Tibial nerve (tissue), 4 donors: ENCODE measurements around the gene CFAP54. TPM values are rescaled to one million over a fixed set of nuclear protein-coding genes. Genes with fewer than 3 reads are reported as not detected.

Experiments used
- DNase-seq, 2 donors: peaks; one replicate each; pipeline ENCODE4 v3.0.0-alpha.2; 2019; ENCODE audit warnings: low spot score in 2 of 2
- H3K27ac ChIP-seq, 4 donors: fragments of 200-600 bp; sonication (generic) in 3 of 4; one replicate each; pipeline ENCODE4 v1.5.1; 2017 to 2019; ENCODE audit warnings: mild to moderate bottlenecking in 1 of 4
- H3K27me3 ChIP-seq, 2 donors: fragments of 200-600 bp; sonication (generic) in 1 of 2; one replicate each; pipeline versions ENCODE4 v1.5.1 to v1.6.0; 2017 to 2019
- H3K36me3 ChIP-seq, 3 donors: fragments of 200-600 bp; sonication (generic); one replicate each; pipeline ENCODE4 v1.5.1; 2018 to 2019
- H3K4me1 ChIP-seq, 4 donors: fragments of 200-600 bp; sonication (generic) in 3 of 4; one replicate each; pipeline ENCODE4 v1.5.1; 2017 to 2019
- H3K4me3 ChIP-seq, 4 donors: fragments of 200-600 bp; sonication (generic) in 3 of 4; one replicate each; pipeline ENCODE4 v1.5.1; 2017 to 2019; ENCODE audit warnings: mild to moderate bottlenecking in 1 of 4, moderate library complexity in 1 of 4
- H3K9me3 ChIP-seq, 4 donors: fragments of 200-600 bp; sonication (generic) in 3 of 4; one replicate each; pipeline ENCODE4 v1.5.1; 2017 to 2019
- EP300 ChIP-seq, 2 donors: sonication (generic); formaldehyde crosslinking; IDR thresholded peaks; one replicate each; pipeline ENCODE4 v1.6.1; 2017; ENCODE audit warnings: antibody characterized with exemption in 2 of 2, mild to moderate bottlenecking in 1 of 2
- POLR2A ChIP-seq, 2 donors: fragments of 450-650 bp; IDR thresholded peaks; one replicate each; pipeline ENCODE4 v1.6.1; 2017; ENCODE audit warnings: antibody characterized with exemption in 2 of 2, mild to moderate bottlenecking in 2 of 2, moderate library complexity in 2 of 2
- WGBS, 2 donors: methylation state at CpG; one replicate each; pipeline ENCODE4 v1.1.5; 2018; 5-methylcytosine and 5-hydroxymethylcytosine counted together
- total RNA-seq, 4 donors: library from RNA; depleted of rRNA; stranded (reverse); fragments of >200 nt; gene quantifications; one replicate each; pipeline ENCODE4 v1.1.0, GENCODE V29; 2016
- TF ChIP-seq, protein P1 (sequence below), 5 experiments: fragments of 200-600 bp in 3 of 5; fragments of 450-650 bp in 2 of 5; sonication (generic) in 3 of 5; IDR thresholded peaks; one replicate each; pipeline ENCODE4 v1.5.1; 2016 to 2019; ENCODE audit warnings: antibody characterized with exemption in 5 of 5, mild to moderate bottlenecking in 3 of 5, moderate library complexity in 2 of 5

CFAP54 gene
- total RNA-seq, 4 donors from 2014 or later = 0.87 to 6.7 (median 2.1) TPM

DNA sequence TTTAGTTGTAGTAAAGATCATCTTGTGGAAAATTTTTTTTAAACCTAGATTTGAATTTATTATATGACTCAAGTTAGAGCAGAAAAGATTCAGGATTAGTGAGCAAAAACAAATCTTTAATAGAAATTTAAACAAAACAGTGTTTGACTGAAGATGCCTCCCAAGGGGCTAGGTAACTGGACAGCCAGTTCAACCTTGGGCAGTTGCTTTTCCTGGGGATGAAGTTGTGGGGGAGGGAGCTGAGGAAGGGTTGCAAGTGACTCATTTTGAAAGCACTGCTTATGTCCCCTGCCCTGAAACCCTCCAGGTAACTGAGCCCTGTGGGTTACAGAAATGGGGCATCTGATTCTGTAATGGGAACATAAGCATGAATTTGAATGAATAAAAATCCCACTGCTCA, 13.1 kb downstream of the CFAP54 start:
- no peak for TF ChIP-seq POLR2A (IDR thresholded peaks at IDR 0.05)
- TF ChIP-seq EP300 (IDR thresholded peaks at IDR 0.05) = no peak
- TF ChIP-seq, protein P1, sequence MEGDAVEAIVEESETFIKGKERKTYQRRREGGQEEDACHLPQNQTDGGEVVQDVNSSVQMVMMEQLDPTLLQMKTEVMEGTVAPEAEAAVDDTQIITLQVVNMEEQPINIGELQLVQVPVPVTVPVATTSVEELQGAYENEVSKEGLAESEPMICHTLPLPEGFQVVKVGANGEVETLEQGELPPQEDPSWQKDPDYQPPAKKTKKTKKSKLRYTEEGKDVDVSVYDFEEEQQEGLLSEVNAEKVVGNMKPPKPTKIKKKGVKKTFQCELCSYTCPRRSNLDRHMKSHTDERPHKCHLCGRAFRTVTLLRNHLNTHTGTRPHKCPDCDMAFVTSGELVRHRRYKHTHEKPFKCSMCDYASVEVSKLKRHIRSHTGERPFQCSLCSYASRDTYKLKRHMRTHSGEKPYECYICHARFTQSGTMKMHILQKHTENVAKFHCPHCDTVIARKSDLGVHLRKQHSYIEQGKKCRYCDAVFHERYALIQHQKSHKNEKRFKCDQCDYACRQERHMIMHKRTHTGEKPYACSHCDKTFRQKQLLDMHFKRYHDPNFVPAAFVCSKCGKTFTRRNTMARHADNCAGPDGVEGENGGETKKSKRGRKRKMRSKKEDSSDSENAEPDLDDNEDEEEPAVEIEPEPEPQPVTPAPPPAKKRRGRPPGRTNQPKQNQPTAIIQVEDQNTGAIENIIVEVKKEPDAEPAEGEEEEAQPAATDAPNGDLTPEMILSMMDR (IDR thresholded peaks at IDR 0.05) = no peak
- no peaks in the 10 kb centered on the region for H3K9me3 ChIP-seq
- H3K27ac ChIP-seq = peak overlapping the region in 1 of 4 donors; percentile 57
- no peak overlapping the region for H3K4me3 ChIP-seq
- no peak for DNase-seq
- H3K4me1 ChIP-seq = peaks cover 0 to 15% (median 4%) of the 10 kb centered on the region in 4 donors
- no peaks in the 10 kb centered on the region for H3K36me3 ChIP-seq
- H3K27me3 ChIP-seq = no peaks in the 10 kb centered on the region

GRCh38 chr12:96502949-96503532, 13.7 kb downstream of the CFAP54 start:
- H3K4me3 ChIP-seq = no peak overlapping the region
- H3K36me3 ChIP-seq = no peaks in the 10 kb centered on the region
- H3K27me3 ChIP-seq = no peaks in the 10 kb centered on the region
- WGBS, 2 donors = 87% methylated on average over 6 of the region's 6 CpGs
- TF ChIP-seq, protein P1 (IDR thresholded peaks at IDR 0.05) = no peak
- TF ChIP-seq EP300 (IDR thresholded peaks at IDR 0.05) (no peak), POLR2A (IDR thresholded peaks at IDR 0.05) (no peak)
- no peak for DNase-seq
- peaks cover 0 to 15% (median 4%) of the 10 kb centered on the region in 4 donors for H3K4me1 ChIP-seq
- no peaks in the 10 kb centered on the region for H3K9me3 ChIP-seq
- peak overlapping the region in 1 of 4 donors; percentile 57 for H3K27ac ChIP-seq

- TF ChIP-seq, protein P1 (IDR thresholded peaks at IDR 0.05) = no peak
- no peak for TF ChIP-seq EP300 (IDR thresholded peaks at IDR 0.05)
- no peak for TF ChIP-seq POLR2A (IDR thresholded peaks at IDR 0.05)
- H3K4me1 ChIP-seq = peaks cover 0 to 15% (median 4%) of the 10 kb centered on the region in 4 donors
- H3K4me3 ChIP-seq = no peak overlapping the region
- no peak for DNase-seq
- no peaks in the 10 kb centered on the region for H3K9me3 ChIP-seq
- no peak overlapping the region for H3K27ac ChIP-seq
- no peaks in the 10 kb centered on the region for H3K36me3 ChIP-seq
- no peaks in the 10 kb centered on the region for H3K27me3 ChIP-seq
Measured at GRCh38 chr12:96503976-96504375, 14.6 kb downstream of the CFAP54 start.

GRCh38 chr12:96506776-96507175, 17.4 kb downstream of the CFAP54 start:
- Histone ChIP-seq H3K9me3 (no peaks in the 10 kb centered on the region), H3K36me3 (no peaks in the 10 kb centered on the region), H3K4me3 (no peak overlapping the region), H3K27ac (no peak overlapping the region), H3K4me1 (peaks cover 0 to 3% (median 0%) of the 10 kb centered on the region in 4 donors), H3K27me3 (no peaks in the 10 kb centered on the region)
- TF ChIP-seq EP300 (IDR thresholded peaks at IDR 0.05) = no peak
- TF ChIP-seq, protein P1 (IDR thresholded peaks at IDR 0.05) = no peak
- TF ChIP-seq POLR2A (IDR thresholded peaks at IDR 0.05) = no peak
- 100% methylated on average over 1 of the region's 1 CpG for WGBS, 2 donors
- DNase-seq = no peak

DNA sequence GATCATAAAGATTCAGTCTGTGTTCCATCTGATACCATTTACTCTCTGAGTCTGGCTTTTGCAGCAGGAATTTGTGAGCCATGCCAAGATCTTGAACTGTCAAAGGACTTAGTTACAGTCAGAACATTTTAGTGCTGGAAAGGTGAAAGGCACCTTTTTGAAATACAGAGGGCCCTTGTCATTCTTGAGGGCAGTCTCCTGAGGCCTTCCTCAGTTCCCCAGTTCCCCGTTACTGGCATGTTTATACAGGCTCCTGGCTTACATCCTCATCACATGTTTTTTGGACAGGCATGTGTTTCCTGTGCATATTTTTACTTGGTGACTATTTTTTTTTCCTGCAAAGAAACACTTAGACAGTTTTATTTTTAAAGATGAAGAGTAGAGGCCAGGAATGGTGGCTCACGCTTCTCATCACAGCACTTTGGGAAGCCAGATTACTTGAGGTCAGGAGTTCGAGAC, 21.0 kb downstream of the CFAP54 start:
- H3K36me3 ChIP-seq = no peaks in the 10 kb centered on the region
- H3K9me3 ChIP-seq = no peaks in the 10 kb centered on the region
- no peak overlapping the region for H3K4me3 ChIP-seq
- DNase-seq = peak in 1 of 2 donors; percentile 21
- H3K4me1 ChIP-seq = no peaks in the 10 kb centered on the region
- WGBS, 2 donors = 59 to 62% methylated on average over 3 of the region's 3 CpGs
- no peak overlapping the region for H3K27ac ChIP-seq
- peak in 1 of 2 donors; percentile 60 for TF ChIP-seq EP300 (IDR thresholded peaks at IDR 0.05)
- TF ChIP-seq, protein P1 (IDR thresholded peaks at IDR 0.05) = no peak
- H3K27me3 ChIP-seq = no peaks in the 10 kb centered on the region
